NCI-H69 (cell line): ENCODE measurements around the gene PARD3.
"Not testable (repeated sequence)": the region's sequence is repeated elsewhere in the genome, so short reads cannot be mapped to it uniquely, and the experiment has no call there.

Source experiments
- DNase-seq: peaks from one replicate; lab custom pipeline; 2025; lab: John Stamatoyannopoulos, UW

PARD3 gene

DNA sequence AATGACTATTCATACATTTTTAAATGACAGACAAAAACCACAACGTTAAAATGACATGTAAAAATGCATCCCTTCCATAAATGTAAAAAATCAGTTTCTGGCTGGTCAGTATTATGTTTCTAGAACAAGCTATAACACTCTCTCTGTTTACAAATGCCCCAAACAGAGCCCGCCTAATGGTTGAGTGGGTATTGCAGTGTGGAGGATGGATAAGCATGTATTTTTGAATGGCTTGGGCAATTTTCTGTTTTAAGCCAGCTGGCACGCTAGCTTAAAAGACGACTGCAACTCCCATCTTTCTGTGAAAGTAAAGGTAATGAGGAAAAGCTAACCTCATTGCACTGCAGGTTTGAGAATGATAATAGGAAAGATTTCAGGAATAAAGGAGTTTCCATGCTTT is 430.7 kb downstream of the PARD3 start:
- DNase-seq: peak; percentile 8

DNA sequence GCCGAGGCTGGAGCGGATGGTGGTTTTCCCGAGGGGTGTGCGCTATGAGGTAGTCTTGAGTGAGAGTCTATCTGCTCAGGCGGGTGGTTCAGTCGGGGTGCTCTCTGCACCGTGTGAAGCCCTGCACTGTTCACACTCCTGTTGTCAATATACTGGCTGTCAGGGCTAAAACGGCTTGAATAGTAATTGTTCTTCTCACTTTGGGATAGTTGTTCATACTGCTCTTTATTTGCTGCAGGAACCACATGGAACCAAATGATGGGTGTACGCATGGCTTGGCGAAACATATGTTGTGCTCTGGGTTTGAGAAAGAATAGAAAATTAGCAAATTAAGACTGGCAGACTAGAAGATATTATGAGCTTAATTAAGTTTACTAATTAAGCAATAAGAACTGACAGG is 432.5 kb downstream of the PARD3 start:
- no peak for DNase-seq

DNA sequence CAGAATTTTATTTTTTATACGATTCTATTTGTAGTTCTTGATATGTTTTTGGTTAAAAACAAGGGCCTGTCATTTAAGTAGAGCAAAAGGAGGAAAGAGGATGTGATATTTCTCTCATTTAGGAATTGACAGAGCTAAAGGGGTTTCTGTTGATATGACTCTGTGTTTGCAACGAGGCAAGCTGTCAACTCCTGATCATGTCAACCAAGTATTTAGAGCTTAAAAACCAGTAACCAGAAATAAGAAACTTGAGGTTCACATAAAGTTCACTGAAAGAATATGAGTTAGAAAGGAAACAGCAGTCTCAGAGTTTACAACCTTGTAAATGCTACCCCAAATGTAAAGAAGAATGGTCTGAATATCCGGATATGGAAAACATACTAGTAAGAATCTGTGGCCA is 434.2 kb downstream of the PARD3 start:
- DNase-seq: no peak

DNA sequence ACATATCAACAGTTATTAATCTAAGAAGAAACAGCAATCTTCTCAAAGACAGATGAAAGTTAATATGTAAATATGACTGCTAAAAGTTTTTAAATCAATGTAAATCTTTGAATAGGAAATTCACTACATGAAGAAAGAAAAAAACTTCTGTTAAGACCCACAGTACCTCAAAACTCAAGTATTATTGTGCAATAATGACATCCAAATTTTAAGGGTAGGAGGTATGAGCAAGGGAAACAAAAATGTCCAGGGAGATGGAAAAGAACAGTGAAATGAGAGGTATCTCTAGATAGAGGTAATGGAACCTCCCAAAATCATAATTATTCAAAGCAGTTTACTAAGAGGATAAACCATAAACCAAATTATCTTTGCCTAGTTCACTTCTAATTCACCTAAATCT is 436.8 kb downstream of the PARD3 start:
- DNase-seq: no peak

DNA sequence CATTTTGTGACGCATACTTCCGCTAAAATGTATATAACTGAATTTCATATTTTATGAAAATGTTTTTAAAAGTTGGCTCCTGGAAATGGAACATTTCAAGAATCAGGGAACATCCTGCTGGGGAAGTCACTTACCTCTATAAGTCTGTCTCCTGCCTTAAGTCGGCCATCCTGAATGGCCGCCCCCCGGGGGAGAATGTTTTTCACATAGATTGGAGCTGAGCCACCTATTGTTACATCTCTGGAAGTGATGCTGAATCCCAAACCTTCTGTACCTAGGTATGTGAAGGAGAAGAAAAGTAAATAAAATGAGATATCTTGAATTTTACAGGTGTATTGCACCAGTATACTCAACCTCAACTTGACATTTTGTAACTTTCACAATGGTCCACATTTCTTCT is 437.3 kb downstream of the PARD3 start:
- DNase-seq: peak; percentile 6

DNA sequence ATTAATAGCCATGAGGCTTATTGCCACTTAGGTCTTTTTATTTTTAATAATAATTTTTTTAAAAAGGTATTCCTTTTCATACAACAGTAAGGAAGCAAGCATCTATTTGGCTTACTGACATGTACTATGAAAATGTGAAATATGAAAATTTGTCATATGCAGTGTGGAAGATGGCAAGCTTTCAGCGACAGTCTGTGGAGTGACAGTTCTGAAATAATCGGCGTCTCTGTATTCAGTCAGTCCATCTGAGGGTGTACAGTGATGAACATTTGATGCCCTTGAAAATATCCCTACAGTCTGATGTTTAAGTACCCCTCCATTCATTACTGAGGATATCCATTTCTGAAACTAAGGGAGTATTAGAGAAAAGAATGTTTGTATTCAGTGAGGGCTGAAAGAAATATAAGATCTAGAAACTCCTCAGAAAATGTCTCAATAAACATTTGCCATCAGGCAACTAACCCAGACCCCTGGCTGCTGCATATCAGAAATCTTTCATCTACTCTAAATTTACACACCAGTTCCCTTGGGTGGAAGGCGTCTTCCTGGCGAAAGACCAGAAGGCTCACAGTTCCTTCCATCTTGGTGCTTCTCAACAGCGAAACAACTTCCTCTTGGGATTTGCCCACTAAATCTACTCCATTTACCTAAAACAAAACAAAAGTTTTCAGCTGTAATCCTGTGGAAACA is 440.6 kb downstream of the PARD3 start:
- DNase-seq: peak; percentile 43

DNA sequence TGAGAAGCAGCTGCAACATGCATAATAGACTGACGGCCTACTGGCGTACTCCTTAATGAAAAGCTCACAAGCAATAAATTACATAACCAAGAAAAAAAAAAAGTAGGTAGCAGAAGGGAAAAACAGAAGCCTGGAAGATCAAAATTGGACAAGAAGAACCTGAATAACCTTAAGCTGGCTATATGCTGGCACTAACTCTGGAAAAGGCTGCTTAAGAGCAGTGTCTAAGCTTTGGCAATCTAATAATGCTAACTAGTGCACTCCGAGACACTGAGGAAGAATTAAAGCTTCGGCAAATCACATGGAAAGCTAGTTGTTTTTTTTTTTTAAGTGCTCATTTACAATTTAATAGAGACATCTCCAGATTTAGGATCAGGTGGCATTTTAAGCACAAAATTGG is 441.9 kb downstream of the PARD3 start:
- peak; percentile 4 for DNase-seq

DNA sequence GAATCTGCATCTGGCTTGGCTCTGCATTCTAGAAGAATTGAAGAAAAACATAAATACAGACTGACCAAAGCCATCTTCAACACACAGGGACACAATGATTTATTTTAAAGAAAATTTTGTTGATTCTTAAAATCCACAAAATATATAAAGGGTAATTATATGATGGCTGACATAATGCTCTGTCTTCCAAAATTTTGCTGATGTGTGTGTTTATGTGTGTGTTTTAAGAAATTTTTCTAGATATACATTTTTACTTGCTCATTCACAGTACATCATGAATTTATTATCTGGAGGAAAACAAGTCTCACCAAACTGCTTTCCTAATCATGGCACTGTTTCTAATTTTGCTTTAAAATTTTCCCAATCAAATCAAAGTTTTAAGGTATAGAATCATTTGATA is 442.6 kb downstream of the PARD3 start:
- DNase-seq: no peak

DNA sequence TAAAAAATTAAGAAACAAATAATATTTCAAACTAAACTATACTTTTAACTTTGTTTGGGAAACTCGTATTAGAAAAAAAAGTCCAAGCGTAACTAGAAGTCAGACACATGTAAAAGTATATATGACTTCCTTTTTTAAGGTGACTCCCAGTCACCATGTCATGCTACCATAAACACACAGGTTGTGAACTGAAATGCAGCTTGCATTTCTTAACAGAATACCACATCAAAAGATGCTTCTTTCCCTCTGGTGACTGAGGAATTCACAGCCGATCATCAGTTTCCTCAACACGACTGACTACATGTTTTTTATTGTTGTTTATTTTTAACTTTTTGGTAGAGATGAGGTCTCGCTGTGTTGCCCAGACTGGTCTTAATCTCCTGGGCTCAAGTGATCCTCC is 445.0 kb downstream of the PARD3 start:
- no peak for DNase-seq

DNA sequence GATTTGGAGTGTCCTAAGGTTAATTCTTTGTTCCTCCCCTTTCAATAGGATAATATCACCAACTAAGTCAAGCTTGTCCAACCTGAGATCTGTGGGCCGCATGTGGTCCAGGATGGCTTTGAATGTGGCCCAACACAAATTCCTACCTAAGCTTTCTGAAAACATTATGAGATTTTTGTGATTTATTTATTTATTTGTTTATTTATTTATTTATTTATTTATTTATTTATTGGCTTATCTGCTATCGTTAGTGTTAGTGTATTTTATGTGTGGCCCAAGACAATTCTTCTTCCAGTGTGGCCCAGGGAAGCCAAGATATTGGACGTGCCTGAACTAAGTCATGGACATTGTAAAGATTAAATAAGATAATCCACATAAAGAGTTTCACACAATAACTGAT is 446.0 kb downstream of the PARD3 start:
- DNase-seq: no peak

DNA sequence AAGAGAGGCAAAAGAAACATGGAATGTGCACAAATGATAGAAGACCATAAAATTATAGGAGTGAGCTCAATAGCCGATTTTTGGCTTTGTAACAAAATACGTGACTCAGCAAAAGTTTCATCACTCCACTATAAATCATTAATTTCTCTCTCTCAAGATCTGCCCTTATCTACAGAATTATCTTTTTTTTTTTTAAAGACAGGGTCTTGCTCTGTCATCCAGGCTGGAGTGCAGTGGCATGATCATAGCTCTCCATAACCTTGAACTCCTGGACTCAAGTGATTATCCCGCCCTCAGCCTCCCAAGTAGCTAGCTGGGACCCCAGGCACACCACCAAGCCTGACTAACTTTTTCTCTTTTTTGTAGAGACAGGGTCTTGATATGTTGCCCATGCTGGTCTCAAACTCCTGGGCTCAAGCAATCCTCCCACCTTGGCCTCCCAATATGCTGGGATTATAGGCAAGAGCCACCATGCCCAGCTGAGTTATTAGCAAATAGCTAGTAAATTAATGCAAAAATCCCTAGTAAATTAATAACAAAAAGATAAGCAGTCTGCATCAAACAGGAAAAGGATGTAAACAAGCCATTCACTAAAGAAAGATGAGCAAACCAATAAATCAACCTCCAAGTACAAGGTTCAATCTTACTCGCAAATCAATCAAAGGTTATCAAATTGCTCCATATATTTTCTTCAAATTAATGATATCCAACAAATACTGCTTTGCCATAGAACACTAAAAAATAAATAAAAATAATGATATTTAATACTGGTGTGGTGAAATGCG is 450.7 kb downstream of the PARD3 start:
- no peak for DNase-seq

DNA sequence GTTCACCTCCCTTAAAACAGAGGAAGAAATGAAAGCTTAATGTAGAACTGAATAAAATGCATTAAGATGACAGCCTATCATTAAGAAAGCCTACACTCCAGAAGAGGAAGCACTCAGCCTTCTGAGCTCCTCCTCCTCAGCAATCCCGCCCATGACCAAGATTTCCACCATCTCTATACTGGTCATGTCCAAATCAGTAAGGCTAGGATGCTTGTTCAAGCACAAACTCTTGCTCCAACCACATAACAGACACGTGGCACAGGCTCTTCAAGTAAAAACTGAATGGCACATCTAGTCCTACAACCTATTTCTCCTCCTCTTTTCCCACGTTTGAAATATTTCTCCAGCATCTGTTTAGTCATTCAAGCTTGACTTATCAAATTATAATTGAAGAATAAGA is 454.1 kb downstream of the PARD3 start:
- DNase-seq: no peak

DNA sequence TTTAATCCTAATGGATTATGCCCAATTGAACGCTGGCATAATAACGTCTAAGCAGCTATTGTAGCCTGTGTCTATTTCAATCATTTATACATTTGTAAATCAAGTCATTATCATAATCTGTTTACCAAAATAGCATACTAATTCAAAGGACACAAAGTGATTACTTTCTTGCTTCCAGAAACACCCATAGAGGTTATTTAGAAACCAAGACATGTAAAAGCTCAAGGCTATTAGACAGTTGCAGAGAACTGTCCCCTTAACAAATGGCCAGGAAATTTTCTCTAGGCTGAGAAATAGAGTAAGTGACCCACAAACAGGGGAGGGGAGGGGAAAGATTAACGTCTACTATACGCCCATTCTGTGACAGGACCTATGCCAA is 455.7 kb downstream of the PARD3 start:
- no peak for DNase-seq

DNA sequence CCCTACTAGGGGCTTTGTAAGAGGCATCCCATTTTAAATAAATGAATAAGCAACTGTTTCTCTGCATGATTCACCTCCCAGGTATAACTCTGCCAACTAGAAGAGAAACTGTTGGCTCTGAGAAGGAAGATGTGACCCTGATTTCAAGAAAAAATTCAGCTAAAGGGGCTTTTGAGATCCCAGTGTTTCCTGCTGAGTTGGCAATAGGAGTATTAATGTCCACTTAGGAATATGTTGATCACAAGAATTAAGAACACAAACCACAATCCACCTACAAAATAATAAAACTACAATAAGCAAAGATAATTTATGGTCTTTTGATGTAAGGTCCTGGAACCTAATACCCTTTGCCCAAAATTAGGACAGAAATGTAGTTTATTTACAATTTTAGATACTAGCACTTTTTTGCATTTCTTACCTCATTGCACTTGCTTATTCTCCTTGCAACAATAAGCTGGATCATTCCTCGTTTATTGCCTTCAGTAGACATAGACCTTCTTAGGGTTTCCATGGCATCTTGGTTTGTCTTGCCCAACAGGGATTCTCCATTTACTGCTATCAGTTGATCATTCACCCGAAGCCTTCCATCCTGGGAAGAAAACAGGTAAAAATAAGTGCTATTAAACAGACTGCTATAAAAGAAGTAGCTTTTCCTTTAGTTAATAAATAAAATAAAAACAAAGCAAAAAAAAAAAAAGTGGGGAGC is 456.2 kb downstream of the PARD3 start:
- no peak for DNase-seq

DNA sequence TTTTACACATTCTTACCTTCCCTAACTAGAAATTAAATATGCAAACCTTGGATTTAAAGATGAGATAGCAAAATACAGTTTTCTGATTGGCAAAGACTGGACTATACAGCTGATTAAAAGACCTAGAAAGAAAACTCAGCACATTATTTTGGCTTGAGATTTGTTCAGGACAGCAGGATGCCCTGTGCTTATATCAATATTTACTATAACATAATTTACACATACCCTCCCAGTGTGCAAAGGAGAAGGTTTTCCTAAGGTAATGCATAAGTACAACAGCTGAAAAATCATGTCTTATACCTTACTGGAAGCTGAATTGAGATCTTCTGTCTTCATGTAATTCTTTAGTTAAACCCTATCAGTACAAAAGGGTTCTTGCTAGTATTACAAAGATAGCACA is 458.6 kb downstream of the PARD3 start:
- peak; percentile 51 for DNase-seq

DNA sequence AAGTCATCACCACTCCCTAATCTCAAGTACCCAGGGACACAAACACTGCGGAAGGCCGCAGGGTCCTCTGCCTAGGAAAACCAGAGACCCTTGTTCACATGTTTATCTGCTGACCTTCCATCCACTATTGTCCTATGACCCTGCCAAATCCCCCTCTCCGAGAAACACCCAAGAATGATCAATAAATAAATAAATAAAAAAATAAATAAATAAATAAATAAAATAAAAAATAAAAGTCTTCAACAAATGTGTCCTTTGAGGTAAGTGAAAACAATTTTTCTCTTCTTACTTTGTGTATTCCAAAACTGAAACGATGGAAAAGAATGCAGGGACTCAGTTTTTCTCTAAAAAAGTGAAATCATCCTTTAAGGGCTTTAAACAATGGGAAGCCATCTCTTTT is 461.6 kb downstream of the PARD3 start:
- not testable (repeated sequence) for DNase-seq

DNA sequence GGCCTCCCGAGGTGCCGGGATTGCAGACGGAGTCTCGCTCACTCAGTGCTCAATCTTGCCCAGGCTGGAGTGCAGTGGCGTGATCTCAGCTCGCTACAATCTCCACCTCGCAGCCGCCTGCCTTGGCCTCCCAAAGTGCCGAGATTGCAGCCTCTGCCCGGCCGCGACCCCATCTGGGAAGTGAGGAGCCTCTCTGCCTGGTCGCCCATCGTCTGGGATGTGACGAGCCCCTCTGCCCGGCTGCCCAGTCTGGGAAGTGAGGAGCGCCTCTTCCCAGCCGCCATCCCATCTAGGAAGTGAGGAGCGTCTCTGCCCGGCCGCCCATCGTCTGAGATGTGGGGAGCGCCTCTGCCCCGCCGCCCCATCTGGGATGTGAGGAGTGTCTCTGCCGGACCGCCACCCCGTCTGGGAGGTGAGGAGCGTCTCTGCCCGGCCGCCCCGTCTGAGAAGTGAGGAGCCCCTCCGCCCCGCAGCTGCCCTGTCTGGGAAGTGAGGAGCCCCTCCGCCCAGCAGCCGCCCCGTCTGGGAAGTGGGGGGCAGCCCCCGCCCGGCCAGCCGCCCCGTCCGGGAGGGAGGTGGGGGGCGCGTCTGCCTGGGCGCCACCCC is 462.4 kb downstream of the PARD3 start:
- DNase-seq: not testable (repeated sequence)

DNA sequence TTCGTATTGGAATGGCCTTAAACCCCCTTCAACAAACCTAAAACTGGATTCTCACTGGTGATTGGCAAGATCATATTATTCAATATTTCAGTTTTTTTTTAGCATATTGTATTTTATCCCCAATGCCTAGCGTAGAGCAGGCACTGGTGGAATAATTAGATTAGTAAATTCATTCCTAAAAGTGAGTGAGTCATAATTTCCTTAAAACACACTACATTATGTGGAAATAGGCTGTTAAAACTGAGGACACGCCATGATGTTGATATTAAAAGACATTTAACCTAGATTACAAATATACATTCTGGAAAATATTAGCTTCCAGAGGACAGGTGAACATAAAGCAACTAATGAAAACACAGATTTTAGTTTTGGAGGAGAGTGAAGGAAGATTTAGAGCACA is 463.9 kb downstream of the PARD3 start:
- DNase-seq: no peak

DNA sequence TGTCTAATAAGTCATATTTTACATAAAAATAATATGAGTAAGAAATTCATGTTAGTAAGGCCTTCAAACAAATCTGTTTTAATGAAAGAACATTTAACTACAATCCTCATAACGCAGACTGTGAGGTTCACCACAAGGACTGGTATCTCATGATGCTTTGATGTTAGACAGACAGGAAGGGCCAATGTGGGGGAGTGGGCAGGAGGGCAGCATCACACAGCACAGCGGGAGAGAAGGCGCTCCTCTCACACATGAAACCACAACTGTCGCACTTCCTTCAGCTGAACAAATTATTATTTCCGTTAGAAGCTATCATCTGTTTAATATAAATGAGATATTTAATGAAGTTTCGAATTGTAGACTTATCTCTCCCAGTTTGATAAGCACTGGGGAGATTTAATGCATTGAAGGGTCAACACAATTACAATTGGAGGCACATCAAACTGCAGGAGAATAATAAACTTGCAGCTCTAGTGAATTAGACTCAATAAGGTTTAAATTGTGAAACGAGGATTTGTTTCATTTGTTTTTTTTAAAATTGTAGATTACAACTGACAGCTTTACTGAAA is 466.1 kb downstream of the PARD3 start:
- DNase-seq: no peak

DNA sequence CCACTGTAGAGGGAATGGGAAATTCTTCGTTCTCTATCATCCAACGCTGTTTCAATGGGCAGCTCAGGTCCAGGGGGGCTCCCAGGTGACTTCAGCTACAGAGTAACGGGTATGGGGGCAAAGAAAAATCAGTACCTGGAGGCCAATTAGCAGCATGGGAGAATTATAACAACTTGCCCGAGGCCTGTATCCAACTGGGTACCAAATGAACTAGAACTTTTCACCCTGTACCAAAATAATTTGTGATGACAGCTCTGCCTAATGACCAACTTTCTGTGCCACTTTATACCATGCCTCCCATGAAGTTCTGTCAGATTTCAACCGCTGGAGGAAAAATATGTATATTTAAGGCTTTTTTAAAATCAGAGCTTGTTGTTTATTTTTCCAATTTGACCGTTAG is 467.1 kb downstream of the PARD3 start:
- DNase-seq: peak; percentile 78

DNA sequence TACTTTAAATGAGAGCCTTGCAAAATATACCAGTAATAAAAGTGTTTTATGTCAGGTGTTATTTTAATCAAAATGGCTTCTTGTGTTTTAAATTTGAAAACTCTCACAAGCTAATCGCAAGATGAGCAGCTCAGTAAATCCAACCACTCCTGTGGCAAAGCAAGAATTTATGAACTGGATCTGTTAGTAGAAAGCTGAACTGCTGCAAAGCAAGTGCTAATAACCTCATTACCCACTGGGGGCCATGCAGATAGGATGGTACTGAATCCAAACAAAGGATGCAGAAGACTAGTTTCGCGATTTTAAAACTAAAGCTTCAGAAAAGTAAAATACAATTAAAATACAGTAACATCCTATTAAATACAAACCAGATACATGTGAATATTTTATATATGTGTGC is 468.0 kb downstream of the PARD3 start:
- peak; percentile 50 for DNase-seq

DNA sequence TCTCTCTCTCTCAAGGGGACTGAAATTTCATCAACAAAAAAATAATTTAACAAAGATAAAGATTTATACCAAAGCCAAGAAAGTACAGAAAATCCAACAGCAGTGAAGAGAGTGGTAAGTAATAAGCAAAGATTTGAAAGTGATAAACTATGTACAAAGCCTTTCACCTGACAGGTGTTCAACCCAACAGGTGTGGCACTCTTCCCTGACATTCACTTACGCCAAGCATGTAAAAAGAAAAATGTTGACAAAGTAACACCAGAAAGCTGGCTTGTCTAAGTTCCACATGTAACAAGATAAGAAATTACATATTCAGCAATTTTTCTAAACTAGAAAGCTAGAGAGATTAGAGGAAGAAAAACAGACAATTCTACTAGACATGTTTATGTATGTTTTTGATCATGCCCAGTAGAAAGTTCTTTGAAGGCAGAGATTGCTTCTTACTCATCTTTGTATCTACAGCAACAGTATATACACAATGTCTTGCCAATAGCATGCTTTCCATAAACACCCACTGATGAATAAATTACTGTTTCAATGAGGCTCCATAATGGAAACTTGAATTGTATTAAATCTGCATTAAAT is 468.5 kb downstream of the PARD3 start:
- peak; percentile 19 for DNase-seq
